ENCODE data around the gene LENEP.

LENEP gene

DNA sequence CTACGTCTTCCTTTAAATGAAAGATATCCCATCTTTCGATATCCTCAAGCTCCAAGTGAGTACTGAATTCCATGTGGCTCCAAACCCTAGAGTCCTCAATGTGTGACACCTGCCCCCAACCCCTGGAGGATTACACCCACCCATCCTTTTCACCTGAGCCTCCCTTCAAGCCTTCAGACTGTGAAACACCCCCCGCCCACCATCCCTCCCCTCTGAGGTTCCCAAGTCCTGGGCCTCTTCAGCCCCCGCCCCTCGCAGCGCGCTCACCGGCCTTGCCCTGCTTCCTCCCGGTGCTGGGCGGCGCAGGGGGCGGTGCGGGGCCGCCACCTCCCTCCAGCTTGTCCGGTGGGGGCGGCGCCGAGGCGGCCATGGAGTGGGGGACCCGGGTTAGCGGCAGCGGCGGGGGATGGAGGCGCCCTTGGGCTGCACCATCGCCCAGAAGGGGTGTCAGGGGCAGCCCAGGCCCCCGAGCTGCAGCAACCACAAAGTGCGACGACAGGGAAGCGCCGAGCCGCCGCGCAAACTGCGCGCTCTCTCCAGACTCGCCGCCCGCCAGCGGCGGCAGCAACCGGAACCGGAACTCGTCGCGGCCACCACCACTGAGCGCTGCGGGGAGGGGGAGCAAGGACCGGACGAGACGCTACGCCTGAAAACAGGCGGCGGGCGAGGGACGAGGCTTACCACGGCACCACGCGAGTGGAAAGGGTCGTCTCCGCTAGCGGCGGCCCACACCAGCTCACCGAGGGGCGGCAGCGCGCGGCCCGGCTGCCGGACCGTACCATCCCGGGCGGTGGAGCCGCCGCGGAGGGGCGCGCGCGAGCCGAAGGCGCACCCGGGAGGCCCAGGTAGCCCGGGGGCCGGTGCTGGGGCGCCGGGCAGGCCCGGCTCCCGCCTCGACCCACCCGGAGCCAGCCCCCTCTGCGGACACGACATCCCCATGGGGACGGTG, 31.9 kb upstream of the LENEP start, which contains the start of gene PYGO2:
Gene PYGO2, minus strand, starts transcription at position 576 of the 949 bp plus-strand sequence. Its CDS starts 206 bp downstream, at position 370.
- no peak for DNase-seq

DNA sequence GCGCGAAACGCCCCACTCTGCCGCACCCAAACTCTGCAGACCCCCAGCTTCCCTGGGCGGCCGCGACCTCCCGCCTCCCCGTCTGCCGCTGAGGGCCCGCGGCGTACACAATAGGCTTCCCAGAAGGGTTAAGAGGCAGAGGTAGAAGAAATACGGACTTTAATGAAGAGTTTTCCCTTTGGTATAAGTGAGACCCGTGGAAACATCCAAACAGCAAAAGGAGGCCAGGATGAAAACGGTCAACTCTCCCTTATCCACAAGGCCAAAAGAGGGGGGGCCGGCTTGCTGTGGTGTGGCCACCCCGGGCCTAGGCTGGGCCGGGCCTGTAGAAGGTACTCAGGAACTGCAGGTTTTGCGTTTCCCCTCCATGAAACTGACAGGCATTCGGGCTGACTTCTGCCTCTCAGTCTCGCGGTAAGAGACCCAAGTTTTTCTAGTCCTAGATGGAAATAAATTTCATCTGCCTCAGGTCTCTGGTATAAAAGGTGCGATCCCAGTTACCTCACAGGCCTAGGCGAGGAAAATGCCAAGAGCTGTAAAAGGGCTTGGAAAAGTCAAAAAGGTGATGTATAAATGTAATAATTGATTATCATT, 31.1 kb upstream of the LENEP start:
- DNase-seq, result no peak

DNA sequence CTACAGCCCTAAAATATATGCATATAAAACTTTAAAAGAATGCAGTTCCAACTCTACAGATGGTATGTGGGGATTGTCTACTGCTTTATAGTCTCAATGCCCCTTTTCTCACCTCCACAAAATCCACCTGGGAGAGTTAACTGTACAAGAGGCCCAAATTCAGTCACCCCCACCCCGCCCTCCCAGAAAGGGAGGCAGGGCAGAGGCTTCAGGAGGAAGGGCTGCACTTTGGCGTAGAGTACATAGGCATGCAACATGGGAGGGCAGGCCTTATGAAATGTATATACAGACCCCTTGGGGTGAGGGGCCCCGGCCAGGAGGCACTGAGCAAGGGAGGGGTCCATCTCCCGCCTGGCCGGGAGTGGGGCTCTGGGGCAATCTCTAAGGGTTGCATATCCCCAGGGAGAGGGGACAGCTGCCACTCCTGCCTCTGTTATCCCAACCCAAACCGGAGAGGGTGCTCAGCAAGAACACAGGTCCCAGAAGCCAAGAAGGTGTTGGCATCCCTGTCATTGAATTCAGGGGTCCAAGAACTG, 30.5 kb upstream of the LENEP start:
- no peak for DNase-seq

DNA sequence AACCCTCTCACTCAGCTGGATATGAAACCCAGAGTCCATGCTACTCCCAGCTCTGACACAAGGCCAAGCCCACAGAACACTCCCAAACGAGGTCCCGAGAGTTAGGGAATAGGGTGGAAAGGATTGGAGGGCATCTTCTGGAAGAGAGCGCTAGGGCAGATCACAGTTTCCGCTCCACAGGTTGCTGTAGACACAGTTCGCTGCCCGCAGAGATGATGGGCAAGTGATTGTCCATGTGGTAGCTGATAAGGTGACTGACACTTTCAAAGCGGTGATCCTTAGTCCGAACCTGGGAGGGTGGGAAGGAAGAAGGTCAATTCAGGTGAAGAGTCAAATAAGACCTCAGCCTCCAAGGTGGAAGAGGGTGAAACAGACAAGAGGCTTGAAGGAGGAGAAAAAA, 29.7 kb upstream of the LENEP start:
- no peak for DNase-seq

DNA sequence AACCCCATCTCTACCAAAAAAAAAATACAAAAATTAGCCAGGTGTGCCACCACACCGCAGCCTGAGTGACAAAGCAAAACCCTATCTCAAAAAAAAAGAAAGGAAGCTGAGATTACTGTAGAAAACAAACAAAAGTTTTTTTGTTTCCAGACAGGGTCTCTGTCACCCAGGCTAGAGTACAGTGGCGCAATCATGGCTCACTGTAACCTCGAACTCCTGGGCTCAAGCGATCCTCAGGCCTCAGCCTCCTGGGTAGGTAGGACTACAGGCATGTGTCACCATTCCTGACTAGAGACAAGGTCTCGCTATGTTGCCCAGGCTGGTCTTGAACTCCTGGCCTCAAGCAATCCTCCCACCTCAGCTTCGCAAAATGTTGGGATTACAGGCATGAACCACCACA, 29.0 kb upstream of the LENEP start:
- no peak for DNase-seq

DNA sequence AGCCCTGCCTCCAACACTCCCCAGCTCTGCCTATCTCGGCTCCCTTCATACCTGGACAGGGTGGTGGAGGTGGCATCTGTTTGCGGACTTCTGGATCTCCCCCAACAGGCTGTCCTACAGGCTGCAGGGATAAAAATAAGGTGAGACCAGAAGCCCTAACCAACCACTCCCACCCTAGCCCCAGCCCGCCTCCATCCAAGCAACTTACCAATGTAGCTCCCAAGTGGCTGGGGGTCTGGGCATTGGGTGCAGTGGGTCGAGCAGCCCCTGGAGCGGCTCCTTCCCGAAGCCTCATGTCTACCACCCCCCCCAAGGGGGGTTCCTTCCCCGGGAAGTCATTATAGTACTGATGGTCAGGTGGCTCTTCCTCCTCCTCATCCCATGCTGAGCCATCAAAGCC, 27.3 kb upstream of the LENEP start:
- DNase-seq, result no peak

DNA sequence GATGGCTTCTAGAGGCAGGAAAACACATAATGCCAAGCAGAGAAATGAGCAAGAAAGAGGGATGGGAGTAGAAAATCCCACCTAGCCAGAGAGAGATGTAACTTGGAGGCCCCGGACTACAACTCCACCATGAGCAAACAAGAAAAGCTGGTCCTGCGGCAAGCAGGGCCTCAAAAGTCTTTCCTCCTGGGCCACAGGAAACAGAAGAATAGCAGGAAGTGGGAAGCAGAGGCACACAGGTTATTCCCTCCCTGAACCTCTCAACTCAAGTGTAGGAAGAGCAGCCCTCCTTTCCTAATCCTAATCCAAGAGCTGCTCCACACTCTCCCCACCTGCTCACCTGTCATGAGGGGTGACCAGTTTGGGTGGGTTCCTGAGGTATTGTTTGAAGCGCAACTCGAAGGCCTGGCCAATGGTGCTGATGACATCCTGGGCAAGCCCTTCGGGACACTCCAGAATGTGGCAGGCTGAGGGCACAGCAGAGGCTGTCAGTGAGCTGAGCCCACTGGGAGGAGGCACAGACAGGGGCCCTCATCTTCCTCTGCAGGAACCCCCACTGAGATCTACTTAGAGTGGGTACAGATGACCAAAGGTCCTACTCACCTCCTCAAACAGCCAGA, 25.9 kb upstream of the LENEP start:
- no peak for DNase-seq

DNA sequence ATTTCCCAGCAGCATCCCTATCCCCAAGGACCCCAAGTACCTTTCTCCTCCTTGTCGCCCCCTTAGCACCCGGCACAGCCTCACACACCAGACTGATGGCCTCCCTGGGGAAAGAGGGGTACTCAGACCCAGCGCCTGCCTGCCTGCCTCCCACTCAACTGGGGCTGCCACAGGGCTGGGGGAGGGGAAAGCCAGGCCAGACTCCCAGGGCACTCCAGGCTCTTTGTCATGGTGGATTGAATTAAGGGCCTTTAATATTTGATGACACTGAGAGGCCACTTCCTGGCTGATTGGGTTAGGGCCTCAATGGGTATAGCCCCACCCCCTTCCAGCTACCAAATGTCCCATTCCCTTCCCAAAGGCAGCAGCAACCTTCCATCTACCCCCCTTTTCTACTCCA, 24.7 kb upstream of the LENEP start:
- no peak for DNase-seq

DNA sequence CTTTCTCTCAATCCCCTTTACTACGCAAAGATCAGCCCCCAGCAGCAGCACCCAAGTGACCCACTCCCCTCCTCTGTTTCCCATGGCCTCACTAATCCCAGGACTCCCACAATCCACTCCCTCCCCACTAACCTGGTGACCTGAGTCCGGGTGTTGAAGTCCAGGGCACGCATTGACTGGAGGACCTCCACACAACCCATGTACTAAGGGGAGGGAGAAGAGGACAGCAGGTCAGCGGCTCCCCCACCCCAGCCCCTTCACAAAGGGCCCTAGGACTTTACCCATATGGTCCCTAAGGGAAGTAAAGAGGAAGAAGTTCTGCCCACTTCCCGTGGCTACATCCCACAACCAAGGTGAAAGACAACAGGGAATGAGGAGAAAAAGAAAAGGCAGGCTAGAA, 24.1 kb upstream of the LENEP start:
- no peak for DNase-seq

DNA sequence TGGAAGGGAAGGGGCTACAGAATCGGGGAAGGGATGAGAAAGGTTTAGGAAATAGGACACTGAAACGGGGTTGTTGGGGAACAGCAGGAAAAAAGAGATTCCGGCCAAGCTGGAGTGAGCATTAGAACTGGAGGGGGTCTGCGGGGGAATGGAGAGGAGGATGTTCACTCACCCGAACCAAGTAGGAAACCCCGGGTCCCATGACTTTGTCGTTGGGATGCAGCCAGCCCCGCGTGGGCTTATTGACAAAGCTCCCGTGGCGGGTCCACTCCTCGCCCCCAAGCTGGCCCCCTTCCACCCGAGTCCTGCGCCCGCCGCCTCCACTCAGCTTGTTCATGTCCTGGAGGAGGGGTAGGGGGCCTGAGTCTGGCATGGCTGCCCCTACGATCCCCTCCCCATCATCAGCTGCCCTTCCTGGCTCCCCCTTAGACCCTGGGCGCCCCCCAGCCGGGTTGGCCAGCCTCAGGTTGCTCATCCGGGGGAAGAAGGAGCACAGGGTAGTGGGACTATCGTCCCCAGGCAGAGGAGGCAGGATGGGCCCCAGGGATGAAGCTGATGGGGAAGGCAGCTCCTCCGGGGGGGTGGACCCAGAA, 23.4 kb upstream of the LENEP start:
- DNase-seq, result no peak

DNA sequence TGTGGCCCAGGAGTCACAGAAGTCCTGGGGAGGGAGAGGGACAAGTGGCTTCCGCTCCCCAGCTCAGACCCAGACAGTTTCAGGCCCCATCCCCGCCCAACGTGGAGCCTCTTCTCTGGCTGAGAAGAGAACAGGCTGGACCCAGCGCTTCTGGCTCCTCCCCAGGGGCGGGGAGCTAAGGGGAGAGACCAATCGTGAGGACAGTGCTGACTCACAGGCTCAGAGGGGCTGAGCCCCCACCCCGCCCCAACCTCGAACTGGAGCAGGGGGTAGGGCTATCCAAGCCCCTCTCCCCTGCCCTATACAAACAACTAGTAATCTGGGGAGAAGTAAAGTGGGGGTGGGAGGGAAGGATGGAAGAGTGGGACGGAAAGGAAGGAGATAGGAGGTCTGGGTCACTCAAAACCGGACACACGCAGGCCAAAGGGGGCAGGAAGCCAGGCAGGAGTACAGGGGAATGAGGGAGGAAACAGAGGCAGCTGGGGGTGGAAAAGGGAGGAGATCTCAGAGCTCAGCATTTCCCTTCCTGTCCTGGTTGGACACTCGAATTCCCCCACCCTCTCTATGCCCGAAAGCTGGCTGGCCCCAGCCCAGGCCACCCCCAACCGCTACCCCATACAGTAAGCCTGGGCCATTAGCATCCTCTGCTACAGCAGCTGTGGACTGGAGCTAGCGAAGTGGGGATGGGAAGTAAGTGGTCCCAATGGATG, 22.6 kb upstream of the LENEP start, which contains the start of gene SHC1:
Gene SHC1, minus strand, starts transcription at position 117 of the 710 bp plus-strand sequence. CDS start 221 bp downstream, outside the sequence.
- peak; percentile 88 for DNase-seq

DNA sequence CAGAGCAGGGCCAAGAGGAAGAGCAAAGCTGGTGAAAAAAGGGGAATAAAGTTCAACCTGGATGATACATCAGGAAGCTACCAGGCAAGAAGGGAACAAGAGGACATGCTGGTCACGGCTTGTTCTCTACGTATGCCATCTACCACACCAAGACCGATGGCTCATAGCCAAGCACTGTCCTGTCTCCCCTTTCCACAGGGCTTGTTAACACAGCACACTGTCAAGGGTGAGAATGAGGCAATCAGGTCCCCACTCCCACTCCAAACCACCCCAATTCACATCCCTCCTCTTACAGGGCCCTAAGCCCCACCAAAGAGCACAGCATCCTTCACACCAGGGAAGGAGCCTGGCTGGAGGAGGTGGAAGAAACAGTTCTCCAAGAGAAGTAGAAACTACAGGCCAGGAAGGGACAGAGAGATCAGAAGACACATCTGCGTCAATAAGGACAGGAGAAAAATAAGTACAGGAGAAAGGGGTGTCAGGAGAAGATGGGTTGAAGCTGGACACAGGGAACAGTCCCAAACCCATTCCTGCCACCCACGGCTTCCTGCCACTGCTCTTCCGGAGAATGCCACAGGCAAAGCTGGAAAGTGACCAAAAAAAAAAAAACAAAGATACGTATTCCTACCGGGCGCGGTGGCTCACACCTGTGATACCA, 21.9 kb upstream of the LENEP start:
- no peak for DNase-seq

DNA sequence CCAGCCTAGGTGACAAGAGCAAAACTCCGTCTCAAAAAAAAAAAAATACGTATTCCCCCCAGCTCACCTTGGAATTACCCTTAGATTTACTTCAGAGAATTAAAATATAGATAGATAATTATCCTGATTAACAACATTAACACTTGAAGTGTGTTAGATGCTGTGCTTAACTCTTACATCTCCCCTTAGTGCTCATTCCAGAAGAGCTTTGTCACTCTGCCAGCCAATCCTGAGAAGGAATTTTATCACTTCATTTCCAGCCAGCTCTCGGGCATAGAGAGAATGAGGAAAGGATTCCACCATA, 21.2 kb upstream of the LENEP start:
- DNase-seq, result no peak

DNA sequence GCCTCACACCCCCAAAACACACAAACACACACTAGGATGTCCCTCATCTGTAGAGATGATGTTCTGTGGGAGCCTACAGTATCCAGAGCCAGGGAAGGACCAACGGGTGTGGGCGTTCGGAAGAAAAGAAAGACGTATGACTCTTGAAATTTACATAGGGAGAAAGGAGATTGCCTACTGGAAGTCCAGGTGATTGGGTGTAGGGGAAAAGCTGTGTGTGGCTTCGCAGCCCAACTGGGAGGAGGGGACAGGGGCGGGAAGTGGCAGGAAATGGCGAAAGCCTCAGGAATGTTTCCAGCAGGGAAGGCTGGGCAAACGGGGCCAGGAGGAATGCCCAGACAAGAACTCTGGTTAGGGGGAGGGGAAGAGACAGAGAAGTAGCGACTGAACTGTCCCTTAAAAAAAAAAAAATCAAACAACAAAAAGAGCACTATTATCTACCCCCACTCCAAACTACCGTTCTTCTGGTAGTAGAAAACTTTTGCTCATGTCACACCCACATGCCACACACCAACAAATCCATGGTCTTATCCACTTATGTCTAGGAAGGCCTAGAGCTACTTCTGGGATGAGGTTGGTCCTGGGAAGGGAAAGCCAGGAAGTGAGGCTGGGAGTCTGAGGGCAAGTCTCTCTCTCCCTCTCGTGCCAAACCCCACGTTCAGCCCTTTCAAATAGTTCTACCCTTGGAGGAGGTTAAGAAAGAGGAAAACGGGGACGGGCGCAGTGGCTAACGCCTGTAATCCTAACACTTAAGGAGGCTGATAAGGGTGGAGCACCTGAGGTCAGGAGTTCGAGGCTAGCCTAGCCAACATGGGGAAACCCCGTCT, 20.7 kb upstream of the LENEP start:
- DNase-seq, result peak; percentile 65

DNA sequence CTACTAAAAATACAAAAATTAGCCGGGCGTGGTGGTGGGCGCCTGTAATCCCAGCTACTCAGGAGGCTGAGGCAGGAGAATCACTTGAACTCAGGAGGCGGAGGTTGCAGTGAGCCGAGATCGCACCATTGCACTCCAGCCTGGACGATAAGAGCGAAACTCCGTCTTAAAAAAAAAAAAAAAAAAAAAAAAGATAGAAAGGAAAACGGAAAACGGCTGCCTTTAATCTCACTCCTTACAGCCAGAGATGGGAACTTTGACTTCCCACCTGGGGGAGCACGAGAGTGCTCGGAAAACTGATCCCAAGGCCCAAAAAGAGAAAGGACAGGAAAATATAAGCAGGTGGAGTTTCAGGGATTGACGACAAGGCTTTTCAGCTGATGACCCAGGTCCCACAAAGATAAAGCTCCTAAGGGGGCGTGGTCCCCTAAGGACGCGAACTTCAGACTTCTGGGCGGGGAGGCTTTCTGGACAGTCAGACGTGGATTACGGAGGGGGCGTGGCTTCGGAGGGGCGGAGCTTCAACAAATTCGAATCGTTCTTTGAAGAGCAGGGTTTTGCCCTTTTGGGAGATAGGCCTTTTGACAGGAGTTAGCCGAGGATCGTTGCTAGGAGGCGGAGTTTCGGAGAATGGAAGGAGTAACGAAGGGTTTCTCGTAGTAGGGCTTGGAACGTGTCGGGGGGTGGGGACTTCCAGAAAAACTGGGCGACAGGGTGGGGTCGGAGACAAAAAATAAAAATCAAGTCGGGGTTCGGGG, 19.9 kb upstream of the LENEP start:
- peak; percentile 97 for DNase-seq

DNA sequence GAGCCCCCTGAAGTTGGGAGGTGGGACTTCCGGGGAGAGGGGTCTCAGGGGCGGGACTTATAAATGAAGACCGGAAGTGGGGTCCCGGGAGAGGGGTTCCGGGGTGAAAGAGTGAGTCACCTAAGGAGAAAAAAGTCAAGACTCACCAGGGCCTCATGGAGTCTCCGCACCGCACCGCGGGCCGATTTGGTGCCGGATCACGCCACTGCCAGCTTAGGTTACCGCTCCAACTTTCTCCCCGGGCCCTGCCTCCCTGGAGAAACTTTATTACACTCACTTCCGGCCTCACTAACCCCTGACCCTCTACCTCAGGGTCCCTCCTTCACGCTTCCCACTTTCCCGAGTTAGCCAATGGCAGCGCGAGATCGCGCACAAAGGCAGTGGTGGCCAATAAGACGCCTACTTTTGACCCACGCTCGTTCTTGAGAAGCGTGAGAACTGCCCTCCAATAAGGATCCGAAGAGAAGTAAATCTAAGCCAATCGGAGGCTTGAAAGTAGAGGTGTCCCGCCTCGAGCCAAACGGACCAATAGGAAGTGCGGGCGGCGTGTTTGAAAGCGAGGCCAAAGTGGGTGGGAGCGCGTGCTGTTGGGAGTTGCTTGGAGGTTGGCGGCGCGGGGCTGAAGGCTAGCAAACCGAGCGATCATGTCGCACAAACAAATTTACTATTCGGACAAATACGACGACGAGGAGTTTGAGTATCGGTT, 19.1 kb upstream of the LENEP start, which contains the start of gene CKS1B:
Gene CKS1B, plus strand, starts transcription at position 580 of the 706 bp plus-strand sequence. Its CDS starts 65 bp downstream, at position 645.
- DNase-seq, result peak; percentile 99

DNA sequence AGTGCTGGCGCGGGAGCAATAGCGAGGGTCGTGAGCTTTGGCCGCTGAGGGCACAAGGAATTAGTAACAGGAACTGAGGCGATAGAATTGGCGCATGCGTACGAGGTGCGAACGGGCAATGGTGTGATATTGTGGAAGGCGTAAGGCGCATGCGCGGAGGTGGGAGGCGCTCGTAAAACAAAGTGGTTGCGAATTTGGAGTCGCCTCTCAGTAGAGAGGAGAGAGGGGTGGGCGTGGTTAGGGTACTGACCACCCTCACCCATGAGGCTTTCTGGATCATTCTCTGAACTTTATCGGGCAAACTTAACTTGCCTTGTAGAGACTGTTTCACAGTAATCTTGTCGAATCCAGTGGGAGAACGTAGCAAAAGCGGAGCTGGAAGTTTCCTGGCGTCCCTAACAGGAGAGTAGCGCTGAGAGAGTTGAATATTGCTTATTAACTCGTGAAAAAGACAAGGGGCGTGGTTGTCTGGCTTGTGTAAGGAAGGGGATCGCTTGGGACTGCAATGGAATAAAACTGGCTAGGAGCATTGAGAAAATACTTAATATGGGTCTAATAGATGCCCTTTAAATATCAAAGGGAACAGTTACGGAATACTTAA, 18.5 kb upstream of the LENEP start:
- DNase-seq, result peak; percentile 96

DNA sequence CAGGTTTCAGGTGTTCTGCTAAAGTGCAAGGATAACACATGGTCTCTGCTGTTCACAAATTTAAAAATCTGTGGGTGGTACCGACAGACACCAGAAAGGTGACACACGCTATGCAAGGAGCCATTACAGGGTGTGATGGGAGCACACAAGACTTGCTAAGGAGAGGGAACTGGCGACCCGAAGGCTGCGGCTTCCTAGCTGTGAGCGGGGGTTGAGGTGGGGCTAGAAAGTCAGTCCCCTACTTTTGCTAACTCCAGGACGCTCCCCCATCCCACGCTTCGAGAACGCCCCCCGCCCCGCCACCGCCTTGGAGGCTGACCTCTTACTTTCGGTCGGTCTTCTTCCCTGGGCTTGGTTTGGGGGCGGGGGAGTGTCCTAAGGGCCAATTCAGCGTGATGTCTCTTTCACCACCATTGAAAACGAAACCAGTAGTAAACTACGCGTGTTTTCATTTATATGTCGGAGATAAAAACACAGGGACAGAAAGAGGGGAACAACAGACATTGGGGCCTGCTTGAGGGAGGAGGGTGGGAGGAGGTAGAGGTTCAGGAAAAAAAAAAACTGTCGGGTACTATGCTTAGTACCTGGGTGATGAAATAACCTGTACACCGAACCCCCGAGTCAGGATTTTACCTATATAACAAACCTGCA, 17.9 kb upstream of the LENEP start:
- DNase-seq, result no peak
